Mesenteric fat pad (tissue), 1 donor: ENCODE results near the gene CFL1. TPM values are rescaled to one million over a fixed set of nuclear protein-coding genes. Genes with fewer than 3 reads are reported as not detected.
"Not testable (repeated sequence)": the region's sequence is repeated elsewhere in the genome, so short reads cannot be mapped to it uniquely, and the experiment has no call there.

Experiments
- DNase-seq: peaks from one replicate; pipeline ENCODE4 v3.0.0-alpha.2; 2020; ENCODE audit warnings: low spot score
- total RNA-seq: library from RNA; stranded (reverse); fragmentation: NEBNext Ultra II Directional; extraction: Animal tissue kit (Norgen Biotek cat#: 25700); gene quantifications from one replicate; pipeline ENCODE4 v1.2.1, GENCODE V29; 2021
- donor health status: DM: yes; HTN: yes; CAD: no.

CFL1 gene
- total RNA-seq, 1 donor from 2014 or later, result 818 TPM

DNA sequence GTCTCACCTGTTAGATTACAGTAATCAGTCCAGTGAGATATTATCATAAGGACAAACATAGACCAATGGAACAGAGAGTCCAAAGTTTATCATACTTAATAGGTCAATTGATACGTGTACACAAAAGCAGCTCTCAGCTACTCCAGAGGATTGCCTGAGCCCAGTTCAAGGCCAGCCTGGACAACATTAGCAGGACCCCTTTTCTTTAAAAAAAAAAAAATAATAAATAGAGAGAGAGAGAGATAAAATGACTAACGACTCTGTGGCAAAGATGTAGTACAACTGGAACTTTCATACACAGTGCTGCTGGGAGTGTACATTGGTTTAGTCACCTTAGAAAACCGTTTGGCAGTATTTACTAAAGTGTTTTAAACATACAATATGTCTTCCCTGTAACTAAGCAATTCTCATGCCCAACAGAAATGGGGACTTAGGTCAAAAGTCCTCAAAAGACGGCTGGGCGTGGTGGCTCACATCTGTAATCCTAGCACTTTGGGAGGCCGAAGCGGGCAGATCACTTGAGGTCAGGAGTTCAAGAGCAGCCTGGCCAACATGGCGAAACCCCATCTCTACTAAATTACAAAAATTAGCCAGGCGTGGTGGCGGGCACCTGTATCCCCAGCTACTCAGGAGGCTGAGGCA lies 13.6 kb downstream of the CFL1 start:
- DNase-seq, result peak; percentile 47

- DNase-seq, result no peak
These were observed 14.2 kb downstream of the CFL1 start for GRCh38 chr11:65843811-65844210.

GRCh38 chr11:65842144-65842543 lies 15.8 kb downstream of the CFL1 start:
- DNase-seq, result no peak

DNA sequence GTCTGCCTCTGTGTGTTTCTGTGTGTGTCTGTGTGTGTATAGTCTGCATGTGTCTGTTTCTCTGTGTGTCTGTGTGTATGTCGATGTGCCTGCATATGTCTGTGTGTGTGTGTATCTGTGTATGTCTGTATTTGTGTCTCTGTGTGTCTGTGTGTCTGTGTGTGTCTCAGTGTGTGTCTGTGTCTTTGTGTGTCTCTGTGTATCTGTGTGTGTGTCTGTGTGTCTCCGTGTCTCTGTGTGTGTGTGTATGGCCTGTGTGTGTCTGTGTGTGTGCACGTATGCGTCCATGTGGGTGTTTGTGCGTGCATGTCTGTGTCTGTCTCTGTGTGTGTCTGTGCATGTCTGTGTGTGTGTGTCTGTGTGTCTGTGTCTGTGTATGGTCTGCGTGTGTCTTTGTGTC lies 23.8 kb downstream of the CFL1 start:
- no peak for DNase-seq

DNA sequence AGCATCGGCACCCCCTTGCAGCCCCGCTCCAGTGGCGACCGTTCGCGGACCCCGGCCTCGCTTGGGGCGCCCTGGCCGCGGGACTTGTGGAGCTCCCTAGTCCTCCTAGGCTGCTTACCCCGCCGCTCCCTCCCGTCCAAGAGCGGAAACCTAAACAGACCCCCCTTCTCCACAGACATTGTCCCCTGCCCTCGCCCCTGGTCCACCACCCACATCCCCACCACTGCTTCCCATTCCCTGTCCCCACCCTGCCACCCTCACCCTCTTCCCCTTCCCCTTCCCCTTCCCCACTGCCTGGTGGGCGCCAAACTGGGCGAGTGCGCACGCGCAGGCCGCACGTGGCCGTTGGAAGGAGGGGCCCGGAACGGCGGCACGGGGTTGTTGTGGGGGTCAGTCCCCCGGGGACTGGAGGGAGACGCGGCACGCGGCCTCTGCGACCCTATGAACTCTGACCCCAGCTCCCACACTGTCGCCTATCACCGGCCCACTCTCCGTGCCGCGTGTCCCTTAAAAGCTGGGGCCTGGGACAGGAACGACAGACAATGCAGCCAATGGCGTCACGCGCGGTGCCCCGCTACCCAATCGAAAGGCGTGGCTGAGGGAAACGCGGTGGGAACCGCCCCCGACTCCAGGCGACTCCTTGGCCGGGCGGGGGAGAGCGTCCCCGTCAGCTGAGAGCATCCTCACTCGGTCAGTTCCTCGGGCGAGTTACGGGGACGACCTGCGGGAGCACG lies 24.5 kb downstream of the CFL1 start, which contains the start of gene SNX32:
Gene SNX32, plus strand, starts transcription at position 667 of the 734 bp plus-strand sequence. CDS start 103 bp downstream, outside the sequence.
- DNase-seq, result peak; percentile 99

GRCh38 chr11:65832231-65832630 lies 25.7 kb downstream of the CFL1 start:
- DNase-seq, result not testable (repeated sequence)

- no peak for DNase-seq
These were observed 28.5 kb downstream of the CFL1 start for GRCh38 chr11:65829459-65829858.

DNA sequence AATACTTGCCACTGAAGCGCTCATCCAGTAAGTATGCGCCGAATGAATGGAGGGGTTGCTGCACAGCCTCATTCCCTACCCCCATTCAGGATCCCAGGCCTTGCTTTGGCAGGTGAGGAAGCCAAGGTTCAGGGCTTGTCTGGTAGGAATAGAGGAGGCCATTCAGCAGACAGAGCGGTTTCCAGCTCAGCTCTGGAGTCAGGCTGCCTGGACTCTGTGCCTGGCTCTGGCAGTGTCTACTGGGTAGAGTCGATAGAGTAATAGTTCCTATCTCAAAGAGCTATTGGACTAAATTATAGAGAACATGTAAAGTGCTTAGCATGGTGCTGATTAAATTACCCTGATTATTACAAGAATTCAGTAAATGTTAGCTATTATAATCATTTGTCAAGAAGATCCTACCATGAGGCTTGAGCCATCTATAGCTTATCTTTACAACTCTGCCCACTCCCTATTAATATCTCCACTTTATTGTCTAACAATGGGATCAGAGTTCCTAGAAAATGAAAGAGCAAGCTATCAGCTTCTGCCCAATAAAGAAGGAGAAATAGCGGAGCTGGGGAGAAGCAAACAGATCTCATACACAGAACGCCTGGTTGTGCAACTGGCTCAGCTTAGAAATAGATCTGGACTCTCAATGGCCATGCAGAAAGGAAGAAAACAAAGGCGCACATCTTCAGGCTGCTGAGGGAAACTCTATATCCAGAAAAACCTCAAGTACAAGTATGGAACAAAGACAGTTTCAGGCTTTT lies 30.8 kb downstream of the CFL1 start:
- DNase-seq, result no peak

- no peak for DNase-seq
These were observed 35.0 kb downstream of the CFL1 start for GRCh38 chr11:65822776-65823528.

GRCh38 chr11:65821107-65821506 lies 36.9 kb downstream of the CFL1 start:
- no peak for DNase-seq

DNA sequence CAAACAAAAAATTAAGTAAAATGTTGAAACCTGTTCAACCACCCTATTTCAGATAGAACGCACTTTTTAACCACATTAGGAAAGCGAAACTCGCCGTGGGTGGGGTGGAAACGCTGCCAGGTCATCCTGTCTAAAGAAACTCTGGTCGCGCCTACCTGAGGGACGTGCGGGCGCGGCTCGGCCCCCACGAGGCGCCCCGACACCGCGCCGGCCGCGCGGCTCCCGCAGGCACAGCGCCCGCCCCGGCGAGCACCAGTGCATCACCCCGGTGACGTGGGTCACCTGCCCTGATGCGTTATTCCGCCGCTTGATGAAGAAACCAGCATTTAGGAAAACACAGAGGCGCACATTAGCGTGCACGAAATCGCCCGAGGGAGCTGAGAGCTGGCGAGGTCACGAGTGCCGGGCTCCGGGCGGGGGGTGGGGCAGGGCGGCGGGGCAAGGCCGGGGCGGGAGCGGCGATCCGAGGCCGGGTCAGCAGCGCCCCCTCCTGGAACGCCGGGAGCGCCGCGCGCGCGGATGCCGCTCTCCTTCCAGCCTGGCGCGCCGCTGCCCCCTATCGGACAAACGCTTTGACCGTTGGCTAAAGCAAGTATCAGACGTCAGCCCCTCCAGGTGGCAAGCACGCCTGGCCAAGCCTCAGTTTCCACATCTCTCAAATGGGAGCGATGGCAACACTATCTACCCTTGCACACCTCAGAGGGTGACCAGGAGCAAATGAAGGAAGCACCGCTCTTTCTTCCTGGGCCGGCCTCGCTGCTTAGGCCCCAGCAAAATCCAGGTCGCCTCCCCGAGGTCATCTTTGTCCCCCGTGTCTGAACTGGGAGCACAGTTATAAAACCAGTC lies 39.9 kb downstream of the CFL1 start:
- DNase-seq, result peak; percentile 98

DNA sequence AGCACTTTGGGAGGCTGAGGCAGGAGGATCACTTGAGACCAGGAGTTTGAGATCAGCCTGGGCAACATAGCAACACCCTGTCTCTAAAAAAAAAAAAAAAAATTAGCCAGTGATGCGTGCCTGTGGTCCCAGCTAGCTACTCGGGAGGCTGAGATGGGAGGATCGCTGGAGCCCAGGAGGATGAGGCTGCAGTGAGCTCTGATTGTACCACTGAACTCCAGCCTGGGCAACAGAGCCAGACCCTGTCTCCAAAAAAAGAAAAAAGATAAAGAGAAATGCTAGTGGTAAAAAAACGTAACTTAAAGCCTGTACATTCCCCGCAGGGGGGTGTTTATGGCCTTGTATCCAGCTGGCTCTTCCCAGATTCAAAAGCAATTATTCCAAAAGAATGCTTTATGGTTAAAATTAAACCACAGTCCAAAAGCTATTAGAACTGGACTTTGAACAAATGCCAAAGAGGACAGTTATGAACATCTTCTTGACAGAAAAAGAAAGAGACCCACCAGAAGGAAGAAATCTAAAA lies 40.6 kb downstream of the CFL1 start:
- no peak for DNase-seq

DNA sequence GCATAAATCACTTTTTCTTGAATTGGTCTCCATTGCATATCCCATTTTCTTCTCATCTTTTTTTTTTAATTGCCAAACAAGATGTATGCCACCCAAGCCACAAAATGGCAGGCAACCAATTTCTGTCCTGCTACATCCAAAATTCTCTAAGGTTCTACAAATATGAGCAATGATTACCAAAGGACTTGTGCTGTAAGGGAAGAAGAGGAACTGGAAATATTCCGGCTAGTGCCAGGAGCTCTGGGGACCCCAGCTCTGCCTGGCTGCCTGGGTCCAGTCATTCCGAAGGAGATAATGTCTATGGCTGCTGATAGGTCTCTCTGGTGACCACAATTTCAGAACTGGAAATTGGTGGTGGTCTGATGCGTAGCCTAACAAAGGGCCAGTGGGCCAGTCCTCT lies 41.3 kb downstream of the CFL1 start:
- no peak for DNase-seq

- no peak for DNase-seq
These were observed 42.9 kb downstream of the CFL1 start for GRCh38 chr11:65814986-65815565.

- no peak for DNase-seq
These were observed 43.6 kb downstream of the CFL1 start for GRCh38 chr11:65814131-65814985.

- no peak for DNase-seq
These were observed 46.1 kb downstream of the CFL1 start for GRCh38 chr11:65811764-65812475.

DNA sequence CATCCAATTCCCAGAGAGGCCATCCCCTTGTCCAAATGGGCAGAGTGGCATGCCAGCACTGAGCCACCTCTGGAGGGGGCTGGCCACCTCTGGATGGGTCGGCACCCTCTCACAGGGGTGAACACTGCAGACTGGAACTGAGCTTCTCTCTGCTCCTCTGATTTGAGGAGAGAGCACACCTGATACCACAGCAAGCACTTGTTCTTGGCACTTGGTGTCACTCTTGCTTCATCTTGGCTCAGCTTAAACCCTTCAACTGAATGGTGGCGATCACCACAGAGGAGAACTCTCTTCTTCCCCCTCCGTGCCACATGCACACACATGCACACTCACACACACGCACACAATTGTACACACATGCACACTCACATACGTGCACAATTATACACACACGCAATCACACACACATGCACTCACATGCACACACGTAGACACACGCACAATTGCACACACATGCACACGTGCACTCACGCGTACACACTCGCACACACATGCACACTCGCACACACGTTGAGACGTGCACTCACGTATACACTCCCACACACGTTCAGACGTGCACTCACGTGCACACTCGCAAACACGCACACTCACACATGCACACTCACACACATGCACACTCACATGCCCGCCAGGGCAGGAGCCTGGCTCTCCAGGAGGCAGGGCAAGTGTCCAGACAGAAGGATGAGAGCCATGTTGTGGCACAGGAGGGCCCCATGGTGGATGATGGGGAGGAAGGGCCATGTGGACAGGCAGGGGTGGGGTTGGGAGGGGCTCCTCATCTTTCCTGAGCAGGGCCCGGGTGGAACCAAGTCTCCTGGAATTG lies 47.7 kb downstream of the CFL1 start:
- DNase-seq, result no peak
